ENCODE measurements around the gene FAM162B. TPM values are rescaled to one million over a fixed set of nuclear protein-coding genes. Genes with fewer than 3 reads are reported as not detected.

FAM162B gene
- total RNA-seq, 1 experiment from 2014 or later: 2.1 TPM

DNA sequence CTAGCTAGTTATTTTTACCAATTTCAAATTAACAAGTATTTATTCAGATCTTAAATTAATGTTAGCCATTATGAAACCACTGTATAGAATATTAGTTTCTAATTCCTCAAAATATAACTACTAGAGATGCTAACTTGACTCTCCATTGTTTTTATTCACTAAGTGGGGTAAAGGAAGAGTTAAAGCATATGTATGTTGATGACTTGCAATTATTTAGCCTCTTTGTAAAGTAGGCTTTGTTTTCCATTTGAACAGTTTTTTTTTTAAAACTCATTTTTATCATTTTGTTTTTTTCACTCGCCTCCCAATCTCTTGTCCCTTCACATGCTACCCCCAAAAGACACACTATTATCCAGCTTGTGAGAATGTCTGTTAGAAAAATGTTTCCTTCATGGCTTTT, 3.3 kb downstream of the FAM162B start:
- H4K20me1 ChIP-seq (ENCODE audit: control insufficient read depth, insufficient read depth, insufficient read length): no peaks in the 10 kb centered on the region
- H3K23me2 ChIP-seq (ENCODE audit: insufficient read length, low read depth, low read length, poor library complexity, severe bottlenecking): peaks cover 12% of the 10 kb centered on the region
- no peak overlapping the region for H2BK15ac ChIP-seq (ENCODE audit: low read depth, low read length)
- H3K23ac ChIP-seq (ENCODE audit: insufficient read length, low read depth, low read length): no peak overlapping the region
- H2AFZ ChIP-seq (ENCODE audit: low read length): no peak overlapping the region
- H4K8ac ChIP-seq (replicated peaks; ENCODE audit: insufficient read length, low read depth, low read length): no peak overlapping the region
- H3K4me1 Mint-ChIP-seq: peaks cover 14 to 17% of the 10 kb centered on the region in 2 experiments
- H2BK12ac ChIP-seq (ENCODE audit: insufficient read length, low read depth, low read length): no peak overlapping the region
- no peak overlapping the region for H3K4me2 ChIP-seq (ENCODE audit: insufficient read depth, insufficient read length, low read length)
- H4K5ac ChIP-seq (ENCODE audit: insufficient read length, low read depth, low read length): no peak overlapping the region
- no peak overlapping the region for H3K4ac ChIP-seq (ENCODE audit: low read depth, low read length)
- H3K9ac ChIP-seq (ENCODE audit: extremely low read depth, insufficient read length, low read length): no peak overlapping the region
- no peaks in the 10 kb centered on the region; a peak in 1 of 5 replicates for H3K9me3 Mint-ChIP-seq
- WGBS (ENCODE audit: extremely low coverage, insufficient read length, low lambda C conversion rate): no CpG with 5 or more reads among the region's 1 CpG
- H3K4me3 Mint-ChIP-seq: peak overlapping the region in 1 of 2 experiments; percentile 1; a peak in 1 of 5 replicates
- no peak for DNase-seq
- H2BK120ac ChIP-seq (ENCODE audit: low read depth, low read length, poor library complexity, severe bottlenecking): no peak overlapping the region
- H2BK20ac ChIP-seq (ENCODE audit: low read depth, low read length, poor library complexity, severe bottlenecking): no peak overlapping the region
- no peaks in the 10 kb centered on the region; a peak in 2 of 7 replicates for H3K36me3 Mint-ChIP-seq (ENCODE audit: insufficient read depth in 1 of 3, low read depth in 3 of 3)
- H3K27me3 ChIP-seq (ENCODE audit: insufficient read depth, low read length): peaks cover 17% of the 10 kb centered on the region; the same call in 1 of the 2 replicates
- H4K91ac ChIP-seq (ENCODE audit: insufficient read length, low read depth, low read length): no peak overlapping the region
- TF ChIP-seq, protein P1, sequence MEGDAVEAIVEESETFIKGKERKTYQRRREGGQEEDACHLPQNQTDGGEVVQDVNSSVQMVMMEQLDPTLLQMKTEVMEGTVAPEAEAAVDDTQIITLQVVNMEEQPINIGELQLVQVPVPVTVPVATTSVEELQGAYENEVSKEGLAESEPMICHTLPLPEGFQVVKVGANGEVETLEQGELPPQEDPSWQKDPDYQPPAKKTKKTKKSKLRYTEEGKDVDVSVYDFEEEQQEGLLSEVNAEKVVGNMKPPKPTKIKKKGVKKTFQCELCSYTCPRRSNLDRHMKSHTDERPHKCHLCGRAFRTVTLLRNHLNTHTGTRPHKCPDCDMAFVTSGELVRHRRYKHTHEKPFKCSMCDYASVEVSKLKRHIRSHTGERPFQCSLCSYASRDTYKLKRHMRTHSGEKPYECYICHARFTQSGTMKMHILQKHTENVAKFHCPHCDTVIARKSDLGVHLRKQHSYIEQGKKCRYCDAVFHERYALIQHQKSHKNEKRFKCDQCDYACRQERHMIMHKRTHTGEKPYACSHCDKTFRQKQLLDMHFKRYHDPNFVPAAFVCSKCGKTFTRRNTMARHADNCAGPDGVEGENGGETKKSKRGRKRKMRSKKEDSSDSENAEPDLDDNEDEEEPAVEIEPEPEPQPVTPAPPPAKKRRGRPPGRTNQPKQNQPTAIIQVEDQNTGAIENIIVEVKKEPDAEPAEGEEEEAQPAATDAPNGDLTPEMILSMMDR (conservative IDR thresholded peaks at IDR 0.05): no peak
- no peak overlapping the region for H3T11ph ChIP-seq (ENCODE audit: low read length)
- no peaks in the 10 kb centered on the region for H3K79me1 ChIP-seq (ENCODE audit: insufficient read depth, low read depth, low read length, poor library complexity, severe bottlenecking)
- no peaks in the 10 kb centered on the region for H3K4me1 ChIP-seq (ENCODE audit: insufficient read depth, low read length)
- no peaks in the 10 kb centered on the region for H3K79me2 ChIP-seq (ENCODE audit: insufficient read depth, low read length)
- H3K27ac ChIP-seq (ENCODE audit: insufficient read length, low read depth, low read length): no peak overlapping the region
- H3K9me3 ChIP-seq (ENCODE audit: control insufficient read depth, low read depth, low read length): no peaks in the 10 kb centered on the region
- no peak overlapping the region for H2BK5ac ChIP-seq (ENCODE audit: insufficient read length, low read length)
- H3K27me3 Mint-ChIP-seq (ENCODE audit: low read depth): peaks cover 36% of the 10 kb centered on the region
- H3K56ac ChIP-seq (ENCODE audit: insufficient read length, low read depth, low read length): no peak overlapping the region
- H2AK5ac ChIP-seq (ENCODE audit: insufficient read length, low read length): no peak overlapping the region
- no peak overlapping the region for H3K27ac Mint-ChIP-seq
- no peak overlapping the region for H3K18ac ChIP-seq (ENCODE audit: insufficient read length, low read depth, low read length)
- no peak overlapping the region for H3K14ac ChIP-seq (ENCODE audit: insufficient read depth, low read length)
